Activated naive CD8-positive, alpha-beta T cell treated with anti-CD3 and anti-CD28 coated beads, Interleukin-2, amount 50 U/mL, for 24 hours (primary cell): ENCODE data around the gene BAHCC1.

Experiments used
- ATAC-seq: fragments of 150-1000 bp; cut with Tn5 transposase; one replicate; pipeline ENCODE4 v1.10.0; 2021
- DNase-seq: peaks from one replicate; pipeline ENCODE4 v3.0.0; 2021
- H3K27ac Mint-ChIP-seq: one replicate; pipeline ENCODE4 v1.8.0; 2021; ENCODE audit warnings: mild to moderate bottlenecking, mixed read lengths
- H3K27me3 Mint-ChIP-seq: one replicate; pipeline ENCODE4 v1.8.0; 2021; ENCODE audit warnings: mixed read lengths
- H3K36me3 Mint-ChIP-seq: one replicate; pipeline ENCODE4 v1.8.0; 2021; ENCODE audit warnings: low read depth, mixed read lengths
- H3K4me1 Mint-ChIP-seq: one replicate; pipeline ENCODE4 v1.8.0; 2021; ENCODE audit warnings: mixed read lengths
- H3K4me3 Mint-ChIP-seq: one replicate; pipeline ENCODE4 v1.8.0; 2021; ENCODE audit warnings: mild to moderate bottlenecking, moderate library complexity, mixed read lengths
- H3K9me3 Mint-ChIP-seq: one replicate; pipeline ENCODE4 v1.8.0; 2021; ENCODE audit warnings: mixed read lengths

Gene BAHCC1

DNA sequence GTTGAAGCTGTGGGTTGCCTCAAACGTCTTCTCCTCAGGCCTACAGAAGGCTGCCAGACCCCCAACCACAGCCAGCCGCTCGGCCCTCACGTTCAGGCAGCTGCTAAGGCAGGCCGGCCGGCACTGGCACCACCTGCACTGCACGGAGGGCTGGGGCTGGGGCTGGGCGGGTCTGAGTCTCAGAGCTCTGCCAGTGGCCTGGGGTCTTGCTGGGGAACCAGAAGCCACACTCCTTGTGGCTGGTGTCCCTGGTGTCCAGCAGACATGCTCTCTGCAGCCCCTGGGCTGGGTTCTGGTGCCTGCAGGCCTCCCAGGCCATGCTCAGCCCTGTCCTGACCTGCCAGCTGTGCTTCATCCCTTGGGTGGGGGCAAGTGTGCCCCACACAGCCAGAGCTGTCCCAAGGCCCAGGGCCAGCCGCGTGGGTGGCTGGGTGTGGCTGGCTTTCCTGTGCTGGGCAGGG is 42.0 kb downstream of the BAHCC1 start:
- Mint-ChIP-seq H3K9me3 (no peaks in the 10 kb centered on the region), H3K27me3 (peaks cover 3% of the 10 kb centered on the region), H3K27ac (no peak overlapping the region), H3K4me1 (peaks cover 4% of the 10 kb centered on the region), H3K4me3 (no peak overlapping the region), H3K36me3 (no peaks in the 10 kb centered on the region)
- no peak for DNase-seq
- ATAC-seq = no peak

DNA sequence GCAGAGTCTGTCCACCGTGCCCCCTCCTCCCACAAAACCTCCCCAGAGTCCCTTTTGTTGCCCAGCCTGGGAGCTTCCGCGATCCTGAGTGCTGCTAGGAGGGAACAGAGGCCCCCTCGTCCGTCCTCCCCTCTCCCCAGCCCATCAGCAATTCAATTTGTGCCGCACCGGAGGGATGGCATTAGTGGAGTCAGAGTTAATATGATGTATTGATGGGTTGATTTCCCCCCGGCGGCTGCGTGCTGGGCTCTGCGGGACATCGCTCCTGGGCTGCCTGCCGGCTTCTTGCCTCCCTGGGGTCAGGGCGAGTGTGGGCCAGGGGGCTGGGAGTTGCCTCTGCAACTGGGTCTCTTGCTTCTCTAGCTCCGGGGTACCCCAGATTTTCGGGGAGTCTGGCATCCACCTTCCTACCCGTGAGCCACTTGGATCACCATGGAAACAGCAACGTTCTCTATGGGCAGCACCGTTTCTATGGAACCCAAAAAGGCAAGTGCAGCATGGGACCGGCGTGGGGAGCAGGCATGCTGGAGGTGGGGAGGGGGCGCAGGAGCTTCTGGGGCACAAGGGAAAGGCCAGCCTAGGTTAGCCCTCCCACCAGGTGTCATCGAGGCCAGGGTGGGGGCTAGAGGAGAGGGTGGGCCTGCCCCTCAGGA is 42.9 kb downstream of the BAHCC1 start:
- no peak overlapping the region for H3K27ac Mint-ChIP-seq
- H3K36me3 Mint-ChIP-seq = no peaks in the 10 kb centered on the region
- H3K9me3 Mint-ChIP-seq = no peaks in the 10 kb centered on the region
- DNase-seq (no peak), ATAC-seq (no peak)
- H3K27me3 Mint-ChIP-seq = peaks cover 3% of the 10 kb centered on the region
- peaks cover 4% of the 10 kb centered on the region for H3K4me1 Mint-ChIP-seq
- H3K4me3 Mint-ChIP-seq = no peak overlapping the region

DNA sequence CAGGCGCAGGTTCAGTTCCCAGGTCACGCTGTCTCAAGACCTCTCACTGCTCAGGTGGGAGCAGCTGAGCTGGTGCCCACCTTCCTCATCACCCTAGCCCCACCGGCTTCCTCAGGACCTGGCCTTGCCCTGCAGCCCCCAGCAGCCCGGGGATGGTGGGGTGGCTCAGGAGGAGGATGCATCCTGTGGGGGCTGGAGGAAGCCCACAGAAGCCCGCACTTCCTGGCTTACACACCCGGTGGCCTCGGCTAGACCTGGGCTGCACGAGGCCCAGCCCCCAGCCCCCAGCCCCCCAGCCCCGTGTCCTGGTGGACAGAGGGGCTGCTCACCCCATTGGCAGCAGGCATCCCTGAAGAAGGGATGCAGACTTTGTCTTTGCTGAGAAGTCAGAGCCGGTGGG is 43.4 kb downstream of the BAHCC1 start:
- H3K27me3 Mint-ChIP-seq = peaks cover 3% of the 10 kb centered on the region

GRCh38 chr17:81440051-81440471 is 44.8 kb downstream of the BAHCC1 start:
- DNase-seq (no peak), ATAC-seq (no peak)
- H3K9me3 Mint-ChIP-seq = no peaks in the 10 kb centered on the region
- no peak overlapping the region for H3K4me3 Mint-ChIP-seq
- H3K36me3 Mint-ChIP-seq = no peaks in the 10 kb centered on the region
- H3K27me3 Mint-ChIP-seq = peaks cover 3% of the 10 kb centered on the region
- H3K27ac Mint-ChIP-seq = no peak overlapping the region
- peaks cover 4% of the 10 kb centered on the region for H3K4me1 Mint-ChIP-seq

More for the DNA sequence above, 43.4 kb downstream of the BAHCC1 start:
- ATAC-seq (no peak), DNase-seq (no peak)
- Mint-ChIP-seq H3K9me3 (no peaks in the 10 kb centered on the region), H3K4me1 (peaks cover 4% of the 10 kb centered on the region), H3K4me3 (no peak overlapping the region), H3K36me3 (no peaks in the 10 kb centered on the region), H3K27ac (no peak overlapping the region)

GRCh38 chr17:81440511-81441244 is 45.4 kb downstream of the BAHCC1 start:
- DNase-seq = peak; percentile 40
- no peak overlapping the region for H3K4me3 Mint-ChIP-seq
- H3K9me3 Mint-ChIP-seq = no peaks in the 10 kb centered on the region
- H3K4me1 Mint-ChIP-seq = peaks cover 4% of the 10 kb centered on the region
- no peaks in the 10 kb centered on the region for H3K36me3 Mint-ChIP-seq
- peaks cover 3% of the 10 kb centered on the region for H3K27me3 Mint-ChIP-seq
- H3K27ac Mint-ChIP-seq = no peak overlapping the region
- ATAC-seq = no peak

- Mint-ChIP-seq H3K27me3 (peaks cover 3% of the 10 kb centered on the region), H3K9me3 (no peaks in the 10 kb centered on the region), H3K27ac (no peak overlapping the region), H3K36me3 (no peaks in the 10 kb centered on the region), H3K4me1 (peaks cover 4% of the 10 kb centered on the region), H3K4me3 (no peak overlapping the region)
- ATAC-seq (no peak), DNase-seq (no peak)
Observed at GRCh38 chr17:81442791-81443190, 47.5 kb downstream of the BAHCC1 start.

GRCh38 chr17:81443269-81443668 is 48.0 kb downstream of the BAHCC1 start:
- no peaks in the 10 kb centered on the region for H3K36me3 Mint-ChIP-seq
- ATAC-seq = no peak
- no peak overlapping the region for H3K4me3 Mint-ChIP-seq
- DNase-seq = no peak
- H3K27me3 Mint-ChIP-seq = peaks cover 3% of the 10 kb centered on the region
- peaks cover 4% of the 10 kb centered on the region for H3K4me1 Mint-ChIP-seq
- no peaks in the 10 kb centered on the region for H3K9me3 Mint-ChIP-seq
- H3K27ac Mint-ChIP-seq = no peak overlapping the region

DNA sequence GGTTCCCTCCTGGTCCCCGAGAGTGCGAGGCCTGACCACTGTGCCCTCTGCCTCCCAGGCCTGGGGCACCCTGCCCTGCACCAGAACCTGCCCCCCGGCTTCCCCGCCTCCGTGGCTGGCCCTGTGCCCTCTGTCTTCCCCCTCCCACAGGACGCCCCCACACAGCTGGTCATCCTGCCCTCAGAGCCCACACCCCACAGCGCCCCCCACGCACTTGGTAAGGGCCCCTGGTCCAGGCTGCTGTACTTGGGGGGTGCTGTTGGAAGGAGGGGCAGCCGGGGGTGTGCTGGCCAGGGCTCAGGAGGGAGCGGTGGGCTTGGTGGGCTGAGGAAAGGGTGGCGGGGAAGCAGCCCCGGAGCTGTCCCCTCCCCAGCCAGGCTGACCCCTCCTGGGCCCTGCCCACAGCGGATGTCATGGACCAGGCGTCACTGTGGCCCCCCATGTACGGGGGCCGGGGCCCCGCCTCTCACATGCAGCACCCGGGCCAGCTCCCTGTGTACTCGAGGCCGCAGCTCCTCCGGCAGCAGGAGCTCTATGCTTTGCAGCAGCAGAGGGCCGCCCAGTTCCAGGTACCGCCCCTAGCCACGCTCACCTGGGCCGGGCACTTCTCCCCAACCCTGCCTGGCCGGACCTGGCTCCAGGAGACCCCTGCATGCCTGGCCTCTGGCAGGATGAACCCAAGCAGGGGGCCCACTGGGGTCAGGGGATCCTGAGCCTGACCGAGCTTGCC is 49.5 kb downstream of the BAHCC1 start:
- Mint-ChIP-seq H3K9me3 (no peaks in the 10 kb centered on the region), H3K4me3 (no peak overlapping the region), H3K27ac (no peak overlapping the region), H3K36me3 (no peaks in the 10 kb centered on the region), H3K4me1 (no peaks in the 10 kb centered on the region), H3K27me3 (peaks cover 3% of the 10 kb centered on the region)
- no peak for DNase-seq
- no peak for ATAC-seq

DNA sequence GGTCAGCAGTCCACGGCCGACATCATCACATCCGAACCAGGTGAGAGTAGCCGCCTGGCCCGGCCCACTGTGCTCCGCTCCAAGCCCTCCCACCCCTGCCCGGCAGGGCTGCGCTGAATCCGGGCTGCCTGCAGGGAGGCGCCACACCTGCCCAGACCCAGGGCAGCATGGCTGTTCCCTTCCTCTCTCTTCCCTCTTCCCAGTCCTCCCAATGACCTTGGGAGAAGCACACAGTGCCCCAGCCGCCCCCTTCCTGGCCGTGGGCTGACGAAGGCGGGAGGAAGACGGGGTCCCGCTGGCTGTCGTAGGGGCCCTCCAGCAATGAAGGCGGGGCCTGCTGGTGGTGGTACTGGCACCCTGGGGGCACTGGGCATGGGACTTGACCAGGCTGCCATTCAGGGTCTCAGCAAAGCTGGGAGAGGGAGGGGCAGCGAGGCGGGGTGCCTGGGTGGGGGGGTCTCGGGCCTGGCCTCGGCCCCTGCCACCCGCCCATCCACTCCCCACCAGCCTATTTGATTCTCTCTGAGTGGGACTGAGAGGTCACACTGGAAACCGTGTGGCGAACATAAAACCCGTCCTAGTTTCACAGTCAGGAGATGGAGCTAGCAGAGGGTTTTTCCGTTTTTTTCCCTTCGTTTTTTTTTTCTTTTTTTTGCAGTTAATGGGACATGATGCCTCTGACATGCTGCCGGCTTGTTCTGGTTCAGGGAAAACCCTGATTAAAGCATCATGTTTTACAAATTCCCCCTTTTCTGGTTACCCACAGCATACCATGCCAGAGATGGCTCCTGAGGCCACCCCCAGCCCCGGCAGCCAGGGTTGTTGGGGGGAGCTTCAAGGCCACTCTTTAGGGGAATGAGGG is 50.6 kb downstream of the BAHCC1 start:
- Mint-ChIP-seq H3K4me1 (no peaks in the 10 kb centered on the region), H3K36me3 (no peaks in the 10 kb centered on the region), H3K27me3 (peaks cover 2% of the 10 kb centered on the region), H3K9me3 (no peaks in the 10 kb centered on the region), H3K4me3 (no peak overlapping the region), H3K27ac (no peak overlapping the region)
- ATAC-seq (no peak), DNase-seq (no peak)

DNA sequence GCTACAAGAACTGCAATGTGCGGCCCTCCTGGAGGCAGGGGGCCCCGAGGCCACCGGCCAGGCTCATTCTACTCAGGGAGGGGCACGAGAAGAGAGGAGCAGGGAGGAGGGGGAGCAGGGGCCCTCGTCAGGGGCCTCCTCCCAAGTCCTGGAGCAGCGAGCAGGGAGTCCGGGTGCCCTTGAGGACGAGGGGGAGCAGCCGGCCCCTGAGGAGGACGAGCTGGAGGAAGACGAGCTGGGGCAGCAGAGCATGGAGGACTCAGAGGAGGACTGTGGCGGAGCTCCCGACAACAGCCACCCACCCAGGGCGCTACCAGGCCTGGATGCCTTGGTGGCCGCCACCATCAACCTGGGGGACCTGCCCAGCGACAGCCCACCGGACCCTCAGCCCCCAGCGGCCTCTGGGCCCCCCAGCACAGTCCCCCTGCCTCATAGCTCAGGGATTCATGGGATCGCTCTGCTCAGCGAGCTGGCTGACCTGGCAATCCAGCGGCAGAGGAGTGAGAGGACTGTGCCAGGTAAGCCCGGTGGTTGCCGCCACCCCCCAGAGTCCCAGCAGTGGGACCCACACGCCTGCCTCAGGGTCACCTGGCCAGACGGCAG is 52.2 kb downstream of the BAHCC1 start:
- no peaks in the 10 kb centered on the region for H3K27me3 Mint-ChIP-seq
- H3K4me3 Mint-ChIP-seq = no peak overlapping the region
- no peaks in the 10 kb centered on the region for H3K4me1 Mint-ChIP-seq
- H3K36me3 Mint-ChIP-seq = no peaks in the 10 kb centered on the region
- no peak for ATAC-seq
- no peaks in the 10 kb centered on the region for H3K9me3 Mint-ChIP-seq
- no peak for DNase-seq
- H3K27ac Mint-ChIP-seq = no peak overlapping the region

DNA sequence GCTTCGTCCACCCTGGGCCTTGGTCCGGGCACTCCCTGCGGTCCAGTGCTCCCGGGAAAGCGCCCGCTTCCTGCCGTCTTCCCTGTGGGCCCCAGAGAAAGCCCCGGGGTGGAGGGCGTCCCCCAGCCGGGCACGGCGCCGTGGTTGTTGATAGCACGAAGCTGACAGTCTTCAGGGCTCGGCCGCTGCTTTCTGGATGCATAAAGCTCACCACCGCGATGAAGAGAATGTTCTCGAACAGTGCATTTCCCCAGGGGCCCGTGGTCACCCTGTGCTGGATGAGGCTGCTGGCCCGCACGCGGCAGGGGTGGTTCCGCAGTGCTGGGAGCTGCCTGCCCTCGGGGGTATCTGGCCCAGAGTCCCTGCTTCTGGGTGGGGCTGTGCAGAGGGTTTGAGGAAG is 53.2 kb downstream of the BAHCC1 start:
- no peak for ATAC-seq
- Mint-ChIP-seq H3K9me3 (no peaks in the 10 kb centered on the region), H3K4me1 (peaks cover 4% of the 10 kb centered on the region)

GRCh38 chr17:81448950-81449349 is 53.7 kb downstream of the BAHCC1 start:
- ATAC-seq (no peak), DNase-seq (no peak)
- H3K27ac Mint-ChIP-seq = no peak overlapping the region
- no peaks in the 10 kb centered on the region for H3K36me3 Mint-ChIP-seq
- H3K4me1 Mint-ChIP-seq = peaks cover 4% of the 10 kb centered on the region
- no peaks in the 10 kb centered on the region for H3K9me3 Mint-ChIP-seq
- no peaks in the 10 kb centered on the region for H3K27me3 Mint-ChIP-seq
- H3K4me3 Mint-ChIP-seq = no peak overlapping the region

More for the DNA sequence above, 53.2 kb downstream of the BAHCC1 start:
- Mint-ChIP-seq H3K36me3 (no peaks in the 10 kb centered on the region), H3K27ac (no peak overlapping the region), H3K4me3 (no peak overlapping the region), H3K27me3 (no peaks in the 10 kb centered on the region)
- DNase-seq = no peak

- ATAC-seq (no peak), DNase-seq (no peak)
- no peaks in the 10 kb centered on the region for H3K27me3 Mint-ChIP-seq
- H3K9me3 Mint-ChIP-seq = no peaks in the 10 kb centered on the region
- no peak overlapping the region for H3K27ac Mint-ChIP-seq
- H3K4me3 Mint-ChIP-seq = no peak overlapping the region
- no peaks in the 10 kb centered on the region for H3K36me3 Mint-ChIP-seq
- peaks cover 4% of the 10 kb centered on the region for H3K4me1 Mint-ChIP-seq
Observed at GRCh38 chr17:81449351-81449750, 54.1 kb downstream of the BAHCC1 start.

GRCh38 chr17:81451823-81452222 is 56.6 kb downstream of the BAHCC1 start:
- ATAC-seq = no peak
- H3K36me3 Mint-ChIP-seq = no peaks in the 10 kb centered on the region
- H3K27ac Mint-ChIP-seq = no peak overlapping the region
- H3K4me3 Mint-ChIP-seq = no peak overlapping the region
- H3K4me1 Mint-ChIP-seq = peaks cover 4% of the 10 kb centered on the region
- H3K27me3 Mint-ChIP-seq = no peaks in the 10 kb centered on the region
- no peaks in the 10 kb centered on the region for H3K9me3 Mint-ChIP-seq
- no peak for DNase-seq
